ENCODE data around the gene SETX.

DNA sequence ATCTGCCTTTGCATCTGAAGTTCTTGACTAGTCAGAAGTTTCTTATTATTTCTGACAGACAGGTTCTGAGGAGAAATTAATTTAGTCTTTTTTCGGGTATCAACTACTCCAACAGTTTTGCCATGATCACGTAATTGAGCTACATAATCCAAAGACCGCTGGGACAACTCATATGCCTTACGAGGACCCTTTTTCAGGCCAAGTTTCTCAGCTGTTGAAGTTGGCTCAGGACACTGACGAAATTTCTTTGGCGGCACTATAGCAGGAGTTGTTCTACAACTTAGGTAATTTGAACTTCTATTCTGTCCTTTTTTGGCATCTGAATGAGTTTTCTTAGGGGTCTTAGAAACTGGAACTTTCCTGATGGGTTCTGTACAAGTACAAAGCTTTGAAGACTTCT lies 27.2 kb downstream of the SETX start:
- TF ChIP-seq, protein P1, sequence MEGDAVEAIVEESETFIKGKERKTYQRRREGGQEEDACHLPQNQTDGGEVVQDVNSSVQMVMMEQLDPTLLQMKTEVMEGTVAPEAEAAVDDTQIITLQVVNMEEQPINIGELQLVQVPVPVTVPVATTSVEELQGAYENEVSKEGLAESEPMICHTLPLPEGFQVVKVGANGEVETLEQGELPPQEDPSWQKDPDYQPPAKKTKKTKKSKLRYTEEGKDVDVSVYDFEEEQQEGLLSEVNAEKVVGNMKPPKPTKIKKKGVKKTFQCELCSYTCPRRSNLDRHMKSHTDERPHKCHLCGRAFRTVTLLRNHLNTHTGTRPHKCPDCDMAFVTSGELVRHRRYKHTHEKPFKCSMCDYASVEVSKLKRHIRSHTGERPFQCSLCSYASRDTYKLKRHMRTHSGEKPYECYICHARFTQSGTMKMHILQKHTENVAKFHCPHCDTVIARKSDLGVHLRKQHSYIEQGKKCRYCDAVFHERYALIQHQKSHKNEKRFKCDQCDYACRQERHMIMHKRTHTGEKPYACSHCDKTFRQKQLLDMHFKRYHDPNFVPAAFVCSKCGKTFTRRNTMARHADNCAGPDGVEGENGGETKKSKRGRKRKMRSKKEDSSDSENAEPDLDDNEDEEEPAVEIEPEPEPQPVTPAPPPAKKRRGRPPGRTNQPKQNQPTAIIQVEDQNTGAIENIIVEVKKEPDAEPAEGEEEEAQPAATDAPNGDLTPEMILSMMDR (IDR thresholded peaks at IDR 0.05) = no peak
- TF ChIP-seq POLR2A (IDR thresholded peaks at IDR 0.05) (no peak), POLR2AphosphoS5 (IDR thresholded peaks at IDR 0.05) (no peak)

Measured in prostate gland (tissue), 2 donors.